DND-41 (cell line): ENCODE measurements around the gene PTPRD.

Experiments
- CTCF ChIP-seq: IDR thresholded peaks from 2 replicates; pipeline ENCODE4 v1.5.1; 2012; ENCODE audit warnings: borderline replicate concordance, low read length, moderate library complexity, mild to moderate bottlenecking; ENCODE audit not compliant: poor library complexity, severe bottlenecking; ENCODE audit errors: extremely low read depth
- EZH2 ChIP-seq: IDR thresholded peaks from 3 replicates; pipeline ENCODE4 v1.6.1; 2012; ENCODE audit warnings: borderline replicate concordance, low read depth, mild to moderate bottlenecking, moderate library complexity, low read length, inconsistent platforms; ENCODE audit not compliant: severe bottlenecking

DNA sequence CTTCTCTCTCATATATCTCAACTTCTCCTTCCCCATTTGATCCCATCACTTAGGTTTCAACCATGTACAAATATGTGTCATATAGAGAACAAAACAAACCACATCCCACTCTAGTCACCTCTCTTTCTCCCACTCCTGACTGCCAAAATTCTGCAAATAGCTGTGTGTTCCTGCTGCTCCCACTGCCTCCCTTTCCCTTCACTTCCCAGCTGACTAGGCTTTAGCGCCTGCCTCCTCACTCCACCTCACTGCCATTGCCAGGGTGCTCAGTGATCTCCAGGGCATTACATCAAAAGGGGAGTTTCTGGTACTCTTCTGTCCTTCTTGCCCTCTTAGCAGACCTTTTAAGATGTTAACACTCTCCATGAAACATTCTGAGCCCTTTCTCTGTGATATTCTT is 2137.9 kb downstream of the PTPRD start:
- TF ChIP-seq CTCF (no peak), EZH2 (no peak)
